Bronchial epithelial cell (primary cell): Measurements from ENCODE around the gene CSF1. TPM values are rescaled to one million over a fixed set of nuclear protein-coding genes. Genes with fewer than 3 reads are reported as not detected.
A peak's percentile ranks its signal among the peaks of the same experiment; 100 is the strongest.
"Not testable (repeated sequence)": the region's sequence is repeated elsewhere in the genome, so short reads cannot be mapped to it uniquely, and the experiment has no call there.

ENCODE experiments used
- DNase-seq: peaks from one replicate; pipeline ENCODE4 v3.0.0-alpha.2; 2010; ENCODE audit warnings: low read depth
- FAIRE-seq: peaks from 2 replicates; lab custom pipeline; 2011; peaks lifted over from hg19 to GRCh38; lab: Jason Lieb, UNC
- H3K27me3 ChIP-seq: 2 replicates; pipeline ENCODE4 v1.5.1; 2011; ENCODE audit warnings: low read length; ENCODE audit not compliant: control insufficient read depth, insufficient read depth
- H3K36me3 ChIP-seq: 2 replicates; pipeline ENCODE4 v1.5.1; 2011; ENCODE audit warnings: low read length; ENCODE audit not compliant: control insufficient read depth, insufficient read depth
- H3K4me3 ChIP-seq: 2 replicates; pipeline ENCODE4 v1.5.1; 2011; ENCODE audit warnings: mild to moderate bottlenecking, low read depth, low read length, control low read depth
- CTCF ChIP-seq: IDR thresholded peaks from 2 replicates; pipeline ENCODE4 v1.5.1; 2011; ENCODE audit warnings: mild to moderate bottlenecking, moderate library complexity, low read length, control low read depth, inconsistent platforms; ENCODE audit not compliant: insufficient read depth, severe bottlenecking
- total RNA-seq: library from RNA; depleted of rRNA; stranded (reverse); fragments of >200 nt; gene quantifications from 2 replicates; pipeline ENCODE4 v1.2.1, GENCODE V29; 2014

The CSF1 gene
- total RNA-seq, 1 donor from 2014 or later: 1.1 TPM

DNA sequence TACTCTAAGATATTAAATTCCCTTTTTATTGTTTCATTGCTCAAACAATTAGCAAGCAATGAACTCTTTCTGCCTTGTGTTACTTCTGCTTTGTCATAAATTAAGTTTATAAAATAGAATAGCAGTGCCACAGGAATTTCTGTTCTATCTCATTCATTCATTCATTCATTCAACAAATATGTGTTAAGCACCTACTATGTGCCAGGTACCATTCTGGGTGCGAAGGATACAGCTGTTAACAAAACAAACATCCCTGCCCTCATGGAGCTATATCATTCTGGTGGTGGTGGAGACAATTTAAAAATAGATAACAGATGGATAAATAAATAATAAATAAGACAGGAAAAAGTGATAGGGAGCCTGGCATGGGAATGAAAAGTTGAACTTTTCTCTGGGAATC is 39.4 kb downstream of the CSF1 start:
- FAIRE-seq (no peak), DNase-seq (no peak)
- no peaks in the 10 kb centered on the region for H3K27me3 ChIP-seq
- TF ChIP-seq CTCF: no peak
- H3K4me3 ChIP-seq: no peak overlapping the region
- H3K36me3 ChIP-seq: no peaks in the 10 kb centered on the region

DNA sequence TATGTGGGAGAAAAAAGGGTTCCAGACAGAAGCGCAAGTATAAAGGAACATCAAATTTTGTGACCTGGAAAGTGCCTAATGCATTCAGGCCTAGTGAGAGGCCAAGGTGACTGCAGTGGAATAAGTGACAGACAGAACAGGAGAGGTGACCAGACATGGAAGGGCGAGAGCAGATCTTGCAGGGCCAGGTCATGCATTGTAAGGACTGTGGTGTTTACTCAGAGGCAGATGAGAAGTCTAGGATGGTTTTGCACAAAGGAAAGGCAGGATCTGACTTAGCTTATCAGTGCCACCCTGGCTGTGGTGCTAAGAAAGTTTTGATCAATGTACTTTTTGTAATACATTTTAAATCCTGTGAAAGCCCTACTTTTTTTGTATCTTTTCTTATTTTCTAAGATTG is 39.9 kb downstream of the CSF1 start:
- no peaks in the 10 kb centered on the region for H3K27me3 ChIP-seq
- H3K4me3 ChIP-seq: no peak overlapping the region
- TF ChIP-seq CTCF: no peak
- no peaks in the 10 kb centered on the region for H3K36me3 ChIP-seq
- DNase-seq: no peak
- no peak for FAIRE-seq

DNA sequence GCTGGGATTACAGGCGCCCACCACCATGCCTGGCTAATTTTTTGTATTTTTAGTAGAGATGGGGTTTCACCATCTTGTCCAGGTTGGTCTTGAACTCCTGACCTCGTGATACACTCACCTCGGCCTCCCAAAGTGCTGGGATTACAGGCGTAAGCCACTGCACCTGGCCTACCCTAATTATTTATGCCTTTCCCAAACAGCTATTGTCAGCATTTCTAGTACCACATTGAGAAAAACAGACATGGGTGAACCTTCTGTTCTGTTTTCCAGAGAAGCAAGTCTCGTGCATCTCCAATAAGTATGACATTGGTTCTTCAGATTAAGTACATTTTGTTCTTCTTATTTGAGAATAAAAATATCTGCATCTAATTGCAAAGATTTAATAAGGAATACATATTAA is 40.9 kb downstream of the CSF1 start:
- H3K27me3 ChIP-seq, FAIRE-seq, H3K36me3 ChIP-seq, DNase-seq, H3K4me3 ChIP-seq: not testable (repeated sequence)

DNA sequence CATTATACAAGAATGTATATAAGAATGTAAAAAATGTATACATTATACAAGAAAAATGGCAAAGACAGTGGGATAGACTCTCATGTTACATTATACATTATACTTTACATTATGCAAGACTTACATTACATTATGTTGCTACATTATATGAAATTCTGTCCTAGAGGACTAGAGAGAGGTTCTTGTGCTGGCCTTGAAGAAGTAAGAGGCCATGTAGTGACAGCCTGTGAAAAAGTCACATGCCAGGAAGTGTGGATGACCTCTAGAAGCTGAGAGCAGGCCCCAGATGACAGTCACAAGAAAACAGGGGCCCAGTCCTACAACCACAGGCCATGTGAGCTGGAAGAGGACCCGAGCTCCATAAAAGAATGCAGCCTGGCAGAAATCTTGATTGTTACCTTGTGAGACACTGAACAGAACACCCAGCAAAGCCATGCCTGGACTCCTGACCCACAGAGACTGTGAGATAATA is 43.4 kb downstream of the CSF1 start:
- Histone ChIP-seq H3K36me3 (no peaks in the 10 kb centered on the region), H3K27me3 (no peaks in the 10 kb centered on the region), H3K4me3 (no peak overlapping the region)
- TF ChIP-seq CTCF: no peak
- no peak for DNase-seq
- FAIRE-seq: no peak

DNA sequence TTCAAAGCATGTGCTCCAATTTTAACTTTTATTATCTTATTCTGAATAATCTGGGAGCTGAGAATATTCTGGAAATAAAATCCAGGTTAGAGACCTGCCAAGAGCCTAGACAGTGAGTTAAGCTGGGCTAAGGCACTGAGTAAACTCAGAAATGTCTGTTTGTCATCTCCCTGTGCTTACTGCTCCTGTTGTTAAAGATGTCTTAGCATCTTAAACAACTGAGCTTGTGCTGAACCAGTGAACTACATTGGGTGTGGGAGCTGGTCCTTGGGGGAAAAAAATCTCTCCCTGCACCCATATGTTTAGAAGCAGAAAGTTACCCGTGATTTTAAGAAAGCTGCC is 49.0 kb downstream of the CSF1 start:
- H3K4me3 ChIP-seq: no peak overlapping the region
- FAIRE-seq (no peak), DNase-seq (peak; percentile 26)
- H3K36me3 ChIP-seq: no peaks in the 10 kb centered on the region
- H3K27me3 ChIP-seq: no peaks in the 10 kb centered on the region
- no peak for TF ChIP-seq CTCF

GRCh38 chr1:109959974-109960744 is 49.5 kb downstream of the CSF1 start:
- DNase-seq: peak; percentile 50
- Histone ChIP-seq H3K27me3 (no peaks in the 10 kb centered on the region), H3K36me3 (no peaks in the 10 kb centered on the region), H3K4me3 (no peak overlapping the region)
- FAIRE-seq: no peak
- no peak for TF ChIP-seq CTCF
